ENCODE results near the gene SDK1. TPM values are rescaled to one million over a fixed set of nuclear protein-coding genes. Genes with fewer than 3 reads are reported as not detected.

The SDK1 gene
- total RNA-seq, 4 donors from 2014 or later, result 1.3 to 5.0 (median 2.0) TPM

- 90 to 93% methylated on average over 2 of the region's 2 CpGs for WGBS, 2 donors
Measured at GRCh38 chr7:3271298-3271697, 29.8 kb upstream of the SDK1 start.

GRCh38 chr7:3272691-3273141 is 28.3 kb upstream of the SDK1 start:
- H3K4me3 ChIP-seq (replicated peaks in 1 of 3), result no peak overlapping the region
- H3K36me3 ChIP-seq, result no peaks in the 10 kb centered on the region
- DNase-seq, result no peak
- intact Hi-C loops (cut with DNase I), result no loop called here
- no peaks in the 10 kb centered on the region for H3K4me1 ChIP-seq
- TF ChIP-seq, protein P1, sequence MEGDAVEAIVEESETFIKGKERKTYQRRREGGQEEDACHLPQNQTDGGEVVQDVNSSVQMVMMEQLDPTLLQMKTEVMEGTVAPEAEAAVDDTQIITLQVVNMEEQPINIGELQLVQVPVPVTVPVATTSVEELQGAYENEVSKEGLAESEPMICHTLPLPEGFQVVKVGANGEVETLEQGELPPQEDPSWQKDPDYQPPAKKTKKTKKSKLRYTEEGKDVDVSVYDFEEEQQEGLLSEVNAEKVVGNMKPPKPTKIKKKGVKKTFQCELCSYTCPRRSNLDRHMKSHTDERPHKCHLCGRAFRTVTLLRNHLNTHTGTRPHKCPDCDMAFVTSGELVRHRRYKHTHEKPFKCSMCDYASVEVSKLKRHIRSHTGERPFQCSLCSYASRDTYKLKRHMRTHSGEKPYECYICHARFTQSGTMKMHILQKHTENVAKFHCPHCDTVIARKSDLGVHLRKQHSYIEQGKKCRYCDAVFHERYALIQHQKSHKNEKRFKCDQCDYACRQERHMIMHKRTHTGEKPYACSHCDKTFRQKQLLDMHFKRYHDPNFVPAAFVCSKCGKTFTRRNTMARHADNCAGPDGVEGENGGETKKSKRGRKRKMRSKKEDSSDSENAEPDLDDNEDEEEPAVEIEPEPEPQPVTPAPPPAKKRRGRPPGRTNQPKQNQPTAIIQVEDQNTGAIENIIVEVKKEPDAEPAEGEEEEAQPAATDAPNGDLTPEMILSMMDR (IDR thresholded peaks at IDR 0.05), result no peak
- TF ChIP-seq POLR2A (IDR thresholded peaks at IDR 0.05), result no peak
- H3K27me3 ChIP-seq, result no peaks in the 10 kb centered on the region
- H3K27ac ChIP-seq, result no peak overlapping the region
- no peaks in the 10 kb centered on the region for H3K9me3 ChIP-seq
- WGBS, 2 donors, result 77 to 89% methylated on average over 2 of the region's 2 CpGs

More at GRCh38 chr7:3271298-3271697, 29.8 kb upstream of the SDK1 start:
- Histone ChIP-seq H3K9me3 (no peaks in the 10 kb centered on the region), H3K27ac (no peak overlapping the region), H3K36me3 (no peaks in the 10 kb centered on the region), H3K4me3 (replicated peaks in 1 of 3) (no peak overlapping the region), H3K27me3 (no peaks in the 10 kb centered on the region), H3K4me1 (no peaks in the 10 kb centered on the region)
- TF ChIP-seq, protein P1 (IDR thresholded peaks at IDR 0.05), result no peak
- TF ChIP-seq POLR2A (IDR thresholded peaks at IDR 0.05), result no peak
- intact Hi-C loops (cut with DNase I), result no loop called here
- no peak for DNase-seq

GRCh38 chr7:3274131-3274530 is 26.9 kb upstream of the SDK1 start:
- no peak overlapping the region for H3K4me3 ChIP-seq (replicated peaks in 1 of 3)
- H3K27me3 ChIP-seq, result no peaks in the 10 kb centered on the region
- intact Hi-C loops (cut with DNase I), result no loop called here
- 74 to 86% methylated on average over 1 of the region's 1 CpG for WGBS, 2 donors
- H3K27ac ChIP-seq, result no peak overlapping the region
- no peak for DNase-seq
- H3K9me3 ChIP-seq, result no peaks in the 10 kb centered on the region
- H3K4me1 ChIP-seq, result no peaks in the 10 kb centered on the region
- no peaks in the 10 kb centered on the region for H3K36me3 ChIP-seq
- no peak for TF ChIP-seq POLR2A (IDR thresholded peaks at IDR 0.05)
- TF ChIP-seq, protein P1 (IDR thresholded peaks at IDR 0.05), result no peak

- intact Hi-C loops (cut with DNase I), result no loop called here
- 54 to 56% methylated on average over 4 of the region's 4 CpGs for WGBS, 2 donors
- no peak overlapping the region for H3K27ac ChIP-seq
Measured at GRCh38 chr7:3277604-3278572, 23.2 kb upstream of the SDK1 start.

More at GRCh38 chr7:3277604-3278572, 23.2 kb upstream of the SDK1 start:
- no peaks in the 10 kb centered on the region for H3K4me1 ChIP-seq
- DNase-seq, result no peak
- H3K27me3 ChIP-seq, result no peaks in the 10 kb centered on the region
- no peaks in the 10 kb centered on the region for H3K9me3 ChIP-seq
- TF ChIP-seq, protein P1 (IDR thresholded peaks at IDR 0.05), result no peak
- no peak for TF ChIP-seq POLR2A (IDR thresholded peaks at IDR 0.05)
- H3K36me3 ChIP-seq, result no peaks in the 10 kb centered on the region
- H3K4me3 ChIP-seq (replicated peaks in 1 of 3), result no peak overlapping the region
